Heart left ventricle (tissue), 16 donors: ENCODE measurements around the gene KCNJ1. TPM values are rescaled to one million over a fixed set of nuclear protein-coding genes. Genes with fewer than 3 reads are reported as not detected.

Experiments used
- ATAC-seq, 4 donors: fragments of 200-7000 bp; cut with Tn5 transposase; one replicate each; pipeline ENCODE4 v1.9.1; 2020 to 2022; ENCODE audit warnings: moderate library complexity in 4 of 4, mild to moderate bottlenecking in 3 of 4, moderate number of reproducible peaks in 1 of 4
- DNase-seq, 5 donors: peaks; one replicate each; pipeline ENCODE4 v3.0.0-alpha.2; 2020
- H3K27ac ChIP-seq, 12 donors: fragments of 200-600 bp; sonication (generic) in 4 of 12; one replicate each; pipeline versions ENCODE4 v1.5.0 to v1.8.0; 2016 to 2022; ENCODE audit warnings: mild to moderate bottlenecking in 2 of 12
- H3K27me3 ChIP-seq, 9 donors: fragments of 200-600 bp; sonication (generic) in 2 of 9; one replicate each; pipeline versions ENCODE4 v1.5.1 to v1.8.0; 2016 to 2022; ENCODE audit warnings: mild to moderate bottlenecking in 3 of 9
- H3K36me3 ChIP-seq, 9 donors: fragments of 200-600 bp; sonication (generic) in 2 of 9; one replicate each; pipeline versions ENCODE4 v1.5.0 to v1.8.0; 2018 to 2022; ENCODE audit warnings: mild to moderate bottlenecking in 2 of 9
- H3K4me1 ChIP-seq, 12 donors: fragments of 200-600 bp; sonication (generic) in 4 of 12; one replicate each; pipeline versions ENCODE4 v1.5.0 to v1.8.0; 2016 to 2022; ENCODE audit warnings: mild to moderate bottlenecking in 3 of 12
- H3K4me3 ChIP-seq, 12 donors: fragments of 200-600 bp; sonication (generic) in 4 of 12; one replicate each; pipeline versions ENCODE4 v1.5.0 to v1.8.0; 2017 to 2022; ENCODE audit warnings: mild to moderate bottlenecking in 9 of 12, moderate library complexity in 4 of 12
- H3K9me3 ChIP-seq, 12 donors: fragments of 200-600 bp; sonication (generic) in 4 of 12; one replicate each; pipeline versions ENCODE4 v1.5.0 to v1.8.0; 2016 to 2022; ENCODE audit warnings: mild to moderate bottlenecking in 1 of 12
- CTCF ChIP-seq, 12 donors: fragments of 200-600 bp; sonication (generic) in 4 of 12; IDR thresholded peaks; one replicate each; pipeline versions ENCODE4 v1.5.0 to v1.8.0; 2018 to 2022; ENCODE audit warnings: antibody characterized with exemption in 12 of 12, mild to moderate bottlenecking in 5 of 12
- POLR2A ChIP-seq, 2 donors: fragments of 450-650 bp; IDR thresholded peaks; one replicate each; pipeline ENCODE4 v1.6.1; 2017; ENCODE audit warnings: antibody characterized with exemption in 2 of 2, mild to moderate bottlenecking in 2 of 2, moderate library complexity in 2 of 2
- WGBS, 4 donors: extraction: QIAGEN DNeasy Blood & Tissue Kit in 2 of 4; methylation state at CpG; one replicate each; pipeline versions ENCODE4 v1.1.5 to v1.1.7; 2013 to 2018; 5-methylcytosine and 5-hydroxymethylcytosine counted together
- intact Hi-C, 10 donors: fragments of 100-400 bp; cut with DNase I; formaldehyde crosslinking; loops; one replicate each; pipeline versions ENCODE4 v1.11.1 to v1.14.2; 2022
- polyA plus RNA-seq, 2 donors: library from polyadenylated mRNA; stranded (reverse); fragments of 200-250 nt; gene quantifications; one replicate each; pipeline ENCODE4 v1.2.3, GENCODE V29; 2013
- total RNA-seq, 9 donors: library from RNA; depleted of rRNA in 2 of 9; stranded (reverse); fragments of >200 nt in 2 of 9; fragmentation: NEBNext Ultra II Directional in 3 of 9; extraction: Animal tissue kit (Norgen Biotek cat#: 25700) in 3 of 9; gene quantifications; one replicate each; pipeline versions ENCODE4 v1.1.0 to v1.2.4, GENCODE V29; 2016 to 2023
- donor health status: ischemic (EF 13 %, LVEDD 7.1; RV severe dilation, severe dysfunction).
- donor health status: healthy with polysubstance abuse.
- donor health status: DM: no; HTN: yes; CAD: no.
- donor health status: DM: no; HTN: no; CAD: no.
- donor health status: ischemic (EF 25% LVEDD 6.9; RV normal size, moderate dysfunction).
- donor health status: ischemic (EF 25% LVEDD 5.7; RV mildly dilated, moderate dysfunction).
- donor health status: healthy.
- donor health status: DM: yes; HTN: yes; CAD: no.
- donor health status: ischemic (EF 35%, LVEDD 5.7; RV mildly dilated, moderate dysfunction).
- donor health status: nonischemic (EF 11% LVEDD 7.7; RV severe dilation, severe dysfunction).
- donor health status: DM: yes; HTN: yes; CAD: no.
- donor health status: PGD.
- donor health status: ischemic (EF 29% LVEDD 5.4; RV normal size, mild dysfunction).
- donor health status: nonischemic (EF 23%, LVEDD 6.1; RV moderate dilation, normal function).

Gene KCNJ1
- total and polyA plus RNA-seq, 11 donors, result 0.08 to 0.50 (median 0.23) TPM; not detected in 6

DNA sequence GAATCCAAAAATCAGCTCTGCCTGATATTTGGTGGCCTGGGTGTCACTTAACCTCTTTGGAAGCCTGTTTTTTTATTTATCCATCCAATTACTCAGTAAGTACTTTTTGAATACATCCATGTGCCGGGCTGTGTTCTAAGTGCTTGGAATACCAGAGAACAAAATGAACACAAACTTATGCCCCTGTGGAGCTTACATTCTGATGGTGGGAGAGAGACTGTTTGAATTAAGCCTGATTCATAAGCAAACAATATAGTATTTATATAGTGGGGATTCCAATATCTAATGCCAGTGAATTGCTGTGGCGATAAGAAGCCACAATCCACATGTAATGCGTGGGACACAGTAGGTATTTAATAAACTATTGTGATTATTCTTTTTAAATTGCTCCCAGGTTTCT lies 43.5 kb upstream of the KCNJ1 start:
- no peak for TF ChIP-seq POLR2A (IDR thresholded peaks at IDR 0.05)
- TF ChIP-seq CTCF (IDR thresholded peaks at IDR 0.05), result no peak
- no peak for ATAC-seq
- WGBS, 4 donors, result 96 to 98% (median 97%) methylated on average over 3 of the region's 3 CpGs
- H3K4me3 ChIP-seq, result no peak overlapping the region
- DNase-seq, result no peak
- peaks cover 0 to 3% (median 0%) of the 10 kb centered on the region in 9 donors for H3K27me3 ChIP-seq
- intact Hi-C loops, result no loop called here
- H3K36me3 ChIP-seq, result no peaks in the 10 kb centered on the region
- peaks cover 0 to 40% (median 18%) of the 10 kb centered on the region in 12 donors for H3K4me1 ChIP-seq
- no peak overlapping the region for H3K27ac ChIP-seq
- H3K9me3 ChIP-seq, result no peaks in the 10 kb centered on the region

DNA sequence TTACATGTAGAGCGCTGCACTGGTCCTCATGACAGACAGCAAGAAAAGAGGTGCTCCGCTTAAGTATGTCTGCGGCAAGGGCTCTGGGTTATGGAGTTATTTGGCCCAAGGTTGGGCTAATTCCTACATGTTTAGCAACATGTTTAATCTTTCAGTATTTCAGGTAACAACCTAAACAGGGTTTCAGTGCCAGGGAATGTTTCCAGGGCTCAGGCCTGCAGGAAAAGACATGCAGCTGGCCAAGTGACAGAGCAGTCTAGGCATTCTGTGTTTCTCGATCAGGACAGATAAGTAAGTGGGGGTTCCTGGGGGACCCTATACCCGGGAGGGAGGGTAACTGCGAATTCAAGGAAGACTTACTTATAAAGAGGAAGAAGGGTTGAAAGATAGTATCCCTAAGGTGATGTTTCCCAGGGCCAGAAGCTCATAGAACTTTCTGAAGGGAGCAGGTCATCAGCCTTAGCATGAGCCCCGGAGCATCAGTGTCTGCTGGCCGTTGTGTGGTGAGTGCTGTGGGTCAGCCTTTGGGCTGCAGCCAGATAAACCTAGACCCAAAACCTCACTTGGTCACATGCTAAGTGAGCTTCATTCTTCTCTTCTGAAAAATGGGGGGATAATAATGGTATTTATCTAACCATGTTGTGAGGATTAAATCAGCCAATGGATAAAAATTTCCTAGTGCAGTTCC lies 42.5 kb upstream of the KCNJ1 start:
- no peaks in the 10 kb centered on the region for H3K9me3 ChIP-seq
- no peak for ATAC-seq
- no peaks in the 10 kb centered on the region for H3K36me3 ChIP-seq
- no peak overlapping the region for H3K4me3 ChIP-seq
- H3K27ac ChIP-seq, result peak overlapping the region in 1 of 12 donors; percentile 88
- peaks cover 0 to 3% (median 0%) of the 10 kb centered on the region in 9 donors for H3K27me3 ChIP-seq
- peaks cover 0 to 50% (median 22%) of the 10 kb centered on the region in 12 donors for H3K4me1 ChIP-seq
- intact Hi-C loops, result no loop called here
- no peak for DNase-seq
- WGBS, 4 donors, result 65 to 72% (median 68%) methylated on average over 8 of the region's 8 CpGs
- TF ChIP-seq POLR2A (IDR thresholded peaks at IDR 0.05) (no peak), CTCF (IDR thresholded peaks at IDR 0.05) (no peak)

- Histone ChIP-seq H3K27me3 (peaks cover 0 to 3% (median 0%) of the 10 kb centered on the region in 9 donors), H3K4me3 (no peak overlapping the region), H3K27ac (peak overlapping the region in 3 of 12 donors; percentile 6 to 88 (median 42)), H3K9me3 (no peaks in the 10 kb centered on the region), H3K4me1 (peaks cover 0 to 60% (median 24%) of the 10 kb centered on the region in 12 donors), H3K36me3 (no peaks in the 10 kb centered on the region)
- peak; percentile 74 to 85 (median 83) for DNase-seq
- TF ChIP-seq CTCF (IDR thresholded peaks at IDR 0.05), result no peak
- TF ChIP-seq POLR2A (IDR thresholded peaks at IDR 0.05), result no peak
- 22 to 40% (median 26%) methylated on average over 12 of the region's 12 CpGs for WGBS, 4 donors
- peak; percentile 27 to 67 (median 64) for ATAC-seq
- intact Hi-C loops, result no loop called here
Observed at GRCh38 chr11:128908391-128909246, 41.5 kb upstream of the KCNJ1 start.

GRCh38 chr11:128907585-128907984 lies 40.5 kb upstream of the KCNJ1 start:
- DNase-seq (no peak), ATAC-seq (no peak)
- intact Hi-C loops, result loop anchor here in 1 of 10 donors (2.0 kb wide), 1 partner anchor 17 kb away; the partner anchor contains the start of gene KCNJ5
- 89 to 94% (median 93%) methylated on average over 4 of the region's 4 CpGs for WGBS, 4 donors
- no peaks in the 10 kb centered on the region for H3K36me3 ChIP-seq
- H3K9me3 ChIP-seq, result no peaks in the 10 kb centered on the region
- peak overlapping the region in 2 of 12 donors; percentile 42 to 88 for H3K27ac ChIP-seq
- H3K4me1 ChIP-seq, result peaks cover 0 to 65% (median 24%) of the 10 kb centered on the region in 12 donors
- H3K4me3 ChIP-seq, result no peak overlapping the region
- H3K27me3 ChIP-seq, result peaks cover 0 to 3% (median 0%) of the 10 kb centered on the region in 9 donors
- no peak for TF ChIP-seq POLR2A (IDR thresholded peaks at IDR 0.05)
- TF ChIP-seq CTCF (IDR thresholded peaks at IDR 0.05), result no peak
